ENCODE results near the gene USH2A. TPM values are rescaled to one million over a fixed set of nuclear protein-coding genes. Genes with fewer than 3 reads are reported as not detected.

The USH2A gene
- total RNA-seq, 2 donors from 2014 or later: 0.62 to 3.1 TPM

DNA sequence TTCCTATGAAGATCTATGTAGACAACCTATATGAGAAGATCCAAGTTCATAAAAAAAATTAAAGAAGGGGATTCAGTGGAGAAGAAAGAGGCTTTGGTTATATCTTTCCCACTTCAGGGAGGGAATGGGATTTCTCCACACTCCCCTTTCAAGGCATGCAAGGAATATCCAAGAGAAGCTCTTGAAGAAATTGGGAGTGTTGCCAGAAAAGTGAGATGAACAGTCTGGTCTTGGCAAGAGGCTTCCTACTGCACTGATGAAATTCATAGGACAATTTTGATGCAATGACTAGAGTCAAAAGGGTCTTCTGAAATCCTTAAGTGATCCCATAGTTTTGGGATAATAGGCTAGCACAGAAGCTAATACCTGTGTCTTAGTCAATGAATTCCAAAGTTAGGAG, 703.1 kb downstream of the USH2A start:
- no peaks in the 10 kb centered on the region for H3K4me1 Mint-ChIP-seq
- no peak overlapping the region for H3K27ac Mint-ChIP-seq
- Histone ChIP-seq H3K27ac (ENCODE audit: low read depth, low read length) (no peak overlapping the region), H3K27me3 (ENCODE audit: control insufficient read depth, insufficient read depth, low read length, poor library complexity, severe bottlenecking) (no peaks in the 10 kb centered on the region), H3K36me3 (ENCODE audit: control insufficient read depth, insufficient read depth, low read length) (no peaks in the 10 kb centered on the region), H3K9ac (ENCODE audit: extremely low read depth, low read length, poor library complexity, severe bottlenecking) (no peak overlapping the region), H3K9me3 (ENCODE audit: control insufficient read depth, low read length) (no peaks in the 10 kb centered on the region), H3K4me3 (ENCODE audit: low read length) (no peak overlapping the region), H3K4me1 (ENCODE audit: control insufficient read depth, insufficient read depth, low read length) (no peaks in the 10 kb centered on the region)
- no peaks in the 10 kb centered on the region for H3K9me3 Mint-ChIP-seq
- H3K27me3 Mint-ChIP-seq (ENCODE audit: insufficient read depth): no peaks in the 10 kb centered on the region
- no peaks in the 10 kb centered on the region for H3K36me3 Mint-ChIP-seq (ENCODE audit: low read depth)
- H3K4me3 Mint-ChIP-seq: no peak overlapping the region
- TF ChIP-seq, protein P1, sequence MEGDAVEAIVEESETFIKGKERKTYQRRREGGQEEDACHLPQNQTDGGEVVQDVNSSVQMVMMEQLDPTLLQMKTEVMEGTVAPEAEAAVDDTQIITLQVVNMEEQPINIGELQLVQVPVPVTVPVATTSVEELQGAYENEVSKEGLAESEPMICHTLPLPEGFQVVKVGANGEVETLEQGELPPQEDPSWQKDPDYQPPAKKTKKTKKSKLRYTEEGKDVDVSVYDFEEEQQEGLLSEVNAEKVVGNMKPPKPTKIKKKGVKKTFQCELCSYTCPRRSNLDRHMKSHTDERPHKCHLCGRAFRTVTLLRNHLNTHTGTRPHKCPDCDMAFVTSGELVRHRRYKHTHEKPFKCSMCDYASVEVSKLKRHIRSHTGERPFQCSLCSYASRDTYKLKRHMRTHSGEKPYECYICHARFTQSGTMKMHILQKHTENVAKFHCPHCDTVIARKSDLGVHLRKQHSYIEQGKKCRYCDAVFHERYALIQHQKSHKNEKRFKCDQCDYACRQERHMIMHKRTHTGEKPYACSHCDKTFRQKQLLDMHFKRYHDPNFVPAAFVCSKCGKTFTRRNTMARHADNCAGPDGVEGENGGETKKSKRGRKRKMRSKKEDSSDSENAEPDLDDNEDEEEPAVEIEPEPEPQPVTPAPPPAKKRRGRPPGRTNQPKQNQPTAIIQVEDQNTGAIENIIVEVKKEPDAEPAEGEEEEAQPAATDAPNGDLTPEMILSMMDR (conservative IDR thresholded peaks at IDR 0.05): no peak
- no peak for DNase-seq

DNA sequence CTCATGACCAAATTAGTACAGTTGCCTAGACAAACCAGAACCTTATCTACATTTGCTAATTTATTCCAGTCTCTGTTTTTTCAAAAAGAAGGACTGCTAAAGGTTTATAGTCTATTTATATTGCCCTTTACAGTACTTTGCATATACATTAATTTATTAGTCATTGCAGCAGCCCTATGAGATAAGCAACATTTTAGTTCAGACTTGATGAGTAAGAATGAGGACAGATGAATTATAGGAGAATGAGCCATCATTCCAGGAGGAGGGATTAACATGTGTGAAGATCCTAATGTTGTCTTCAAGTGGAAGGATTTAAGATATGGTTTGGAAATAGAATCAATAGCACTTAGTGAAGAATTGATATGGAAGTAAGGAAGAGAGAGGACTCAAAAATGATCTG, 703.7 kb downstream of the USH2A start:
- Mint-ChIP-seq H3K36me3 (ENCODE audit: low read depth) (no peaks in the 10 kb centered on the region), H3K4me1 (no peaks in the 10 kb centered on the region), H3K27me3 (ENCODE audit: insufficient read depth) (no peaks in the 10 kb centered on the region), H3K9me3 (no peaks in the 10 kb centered on the region), H3K27ac (no peak overlapping the region), H3K4me3 (no peak overlapping the region)
- no peaks in the 10 kb centered on the region for H3K9me3 ChIP-seq (ENCODE audit: control insufficient read depth, low read length)
- TF ChIP-seq, protein P1 (conservative IDR thresholded peaks at IDR 0.05): no peak
- H3K4me1 ChIP-seq (ENCODE audit: control insufficient read depth, insufficient read depth, low read length): no peaks in the 10 kb centered on the region
- no peaks in the 10 kb centered on the region for H3K27me3 ChIP-seq (ENCODE audit: control insufficient read depth, insufficient read depth, low read length, poor library complexity, severe bottlenecking)
- no peak for DNase-seq
- no peak overlapping the region for H3K4me3 ChIP-seq (ENCODE audit: low read length)
- H3K27ac ChIP-seq (ENCODE audit: low read depth, low read length): no peak overlapping the region
- H3K9ac ChIP-seq (ENCODE audit: extremely low read depth, low read length, poor library complexity, severe bottlenecking): no peak overlapping the region
- H3K36me3 ChIP-seq (ENCODE audit: control insufficient read depth, insufficient read depth, low read length): no peaks in the 10 kb centered on the region

DNA sequence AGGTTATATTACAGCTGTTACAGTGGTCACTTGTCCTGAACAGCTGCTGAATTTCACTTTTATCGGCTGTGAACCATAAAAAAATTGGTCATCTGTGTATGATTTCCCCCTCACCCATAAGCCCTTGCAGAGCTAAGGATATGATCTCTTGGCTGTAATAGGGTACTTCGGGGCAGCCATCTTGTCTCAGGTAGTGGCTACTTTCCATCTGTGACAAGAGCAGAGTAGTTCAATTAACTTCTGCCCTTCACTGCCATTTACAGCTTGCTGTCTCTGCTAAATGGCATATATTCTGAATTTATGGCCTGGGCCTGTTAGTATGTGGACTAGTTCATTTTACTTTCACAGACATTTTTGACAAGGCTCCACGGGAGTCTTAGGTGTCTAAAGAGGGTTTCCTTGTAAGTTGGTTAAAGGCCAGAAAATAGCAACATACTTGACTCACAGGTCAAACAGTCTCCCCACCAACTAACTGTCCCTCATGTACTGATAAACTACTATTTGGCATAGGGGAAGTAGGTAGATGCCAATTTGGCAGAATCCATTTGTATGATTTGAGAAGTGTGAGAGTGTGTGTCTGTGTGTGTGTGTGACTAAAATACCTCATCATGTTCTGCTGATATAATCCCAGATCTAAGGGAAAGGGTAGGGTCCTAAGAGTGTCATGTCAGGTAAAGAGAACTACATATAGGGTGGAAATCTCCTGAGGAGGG, 704.5 kb downstream of the USH2A start:
- no peak overlapping the region for H3K27ac Mint-ChIP-seq
- no peaks in the 10 kb centered on the region for H3K36me3 Mint-ChIP-seq (ENCODE audit: low read depth)
- DNase-seq: no peak
- no peak overlapping the region for H3K4me3 Mint-ChIP-seq
- no peaks in the 10 kb centered on the region for H3K4me1 Mint-ChIP-seq
- no peaks in the 10 kb centered on the region for H3K9me3 Mint-ChIP-seq
- no peaks in the 10 kb centered on the region for H3K27me3 Mint-ChIP-seq (ENCODE audit: insufficient read depth)
- Histone ChIP-seq H3K36me3 (ENCODE audit: control insufficient read depth, insufficient read depth, low read length) (no peaks in the 10 kb centered on the region), H3K27me3 (ENCODE audit: control insufficient read depth, insufficient read depth, low read length, poor library complexity, severe bottlenecking) (no peaks in the 10 kb centered on the region), H3K27ac (ENCODE audit: low read depth, low read length) (no peak overlapping the region), H3K9me3 (ENCODE audit: control insufficient read depth, low read length) (no peaks in the 10 kb centered on the region), H3K4me1 (ENCODE audit: control insufficient read depth, insufficient read depth, low read length) (no peaks in the 10 kb centered on the region), H3K4me3 (ENCODE audit: low read length) (no peak overlapping the region), H3K9ac (ENCODE audit: extremely low read depth, low read length, poor library complexity, severe bottlenecking) (no peak overlapping the region)
- WGBS, 2 experiments (ENCODE audit: insufficient coverage in 1 of 2, insufficient read length in 1 of 2): 0 to 68% methylated on average over 1 to 3 of the region's 3 CpGs
- TF ChIP-seq, protein P1 (conservative IDR thresholded peaks at IDR 0.05): no peak

Data from endodermal cell (in vitro differentiated cells).